Stimulated activated naive CD8-positive, alpha-beta T cell treated with anti-CD3 and anti-CD28 coated beads, Interleukin-15, Interleukin-2, amounts not matched to agents 100 ng/mL and 50 ng/mL, for 24 hours (primary cell): Measurements from ENCODE around the gene DNTT.

Experiments
- H3K27ac Mint-ChIP-seq: one replicate; pipeline ENCODE4 v1.8.0; 2021; ENCODE audit warnings: mild to moderate bottlenecking, mixed read lengths
- H3K27me3 Mint-ChIP-seq: one replicate; pipeline ENCODE4 v1.8.0; 2021; ENCODE audit warnings: mixed read lengths
- H3K36me3 Mint-ChIP-seq: one replicate; pipeline ENCODE4 v1.8.0; 2021; ENCODE audit warnings: low read depth, mixed read lengths
- H3K4me1 Mint-ChIP-seq: one replicate; pipeline ENCODE4 v1.8.0; 2021; ENCODE audit warnings: low read depth, mixed read lengths
- H3K4me3 Mint-ChIP-seq: one replicate; pipeline ENCODE4 v1.8.0; 2021; ENCODE audit warnings: mild to moderate bottlenecking, mixed read lengths
- H3K9me3 Mint-ChIP-seq: one replicate; pipeline ENCODE4 v1.8.0; 2021; ENCODE audit warnings: mixed read lengths

Gene DNTT

GRCh38 chr10:96269438-96270300, 34.6 kb upstream of the DNTT start:
- Mint-ChIP-seq H3K36me3 (no peaks in the 10 kb centered on the region), H3K27me3 (peaks cover 4% of the 10 kb centered on the region), H3K27ac (peak overlapping the region; percentile 45), H3K4me1 (peaks cover 16% of the 10 kb centered on the region), H3K9me3 (no peaks in the 10 kb centered on the region), H3K4me3 (peak overlapping the region; percentile 60)

- Mint-ChIP-seq H3K36me3 (no peaks in the 10 kb centered on the region), H3K9me3 (no peaks in the 10 kb centered on the region), H3K27ac (no peak overlapping the region), H3K27me3 (peaks cover 4% of the 10 kb centered on the region), H3K4me1 (peaks cover 16% of the 10 kb centered on the region), H3K4me3 (peak overlapping the region; percentile 77)
These were observed 33.7 kb upstream of the DNTT start for GRCh38 chr10:96270571-96270970.

DNA sequence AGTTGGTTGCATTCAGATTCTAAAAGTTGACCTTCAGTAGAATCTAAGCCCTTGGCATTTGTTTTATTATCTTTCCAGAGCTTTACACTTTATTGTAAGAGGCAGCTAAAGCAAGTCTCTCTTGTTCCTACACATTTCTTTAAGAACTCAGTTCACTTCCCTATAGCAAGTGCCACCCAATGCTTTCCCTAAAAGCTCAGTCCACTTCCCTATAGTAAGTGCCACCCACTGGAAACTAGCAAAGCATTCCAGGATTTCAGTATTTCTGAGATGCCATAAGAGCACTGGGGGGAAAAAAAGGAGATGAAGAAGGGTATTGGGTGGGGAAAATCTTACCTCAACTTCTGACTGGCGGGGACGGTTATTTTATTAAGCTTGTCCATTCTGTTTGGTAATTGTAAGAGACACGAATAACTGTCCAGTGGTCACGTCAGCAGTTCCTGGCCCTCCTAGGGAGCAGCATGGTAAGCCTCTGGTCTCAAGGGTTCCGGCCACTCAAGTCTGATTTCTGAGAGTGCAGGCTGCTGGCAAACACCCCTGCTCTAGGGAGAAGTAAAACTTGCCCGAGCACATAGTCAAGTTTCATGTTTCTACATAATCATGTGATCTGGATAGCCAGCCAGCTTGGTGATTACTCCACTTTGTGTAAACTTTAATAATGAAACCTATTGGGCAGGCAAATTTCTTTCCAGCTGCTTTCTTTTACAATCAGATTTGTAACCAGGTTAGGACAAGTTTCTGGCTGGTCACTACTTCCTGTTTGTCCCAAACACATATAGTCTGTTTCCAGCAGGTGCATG, 33.0 kb upstream of the DNTT start, which contains the start of gene BLNK:
Gene BLNK, minus strand, starts transcription at position 554 of the 800 bp plus-strand sequence. Its CDS starts 171 bp downstream, at position 383.
- Mint-ChIP-seq H3K27me3 (no peaks in the 10 kb centered on the region), H3K4me1 (peaks cover 10% of the 10 kb centered on the region), H3K36me3 (no peaks in the 10 kb centered on the region), H3K4me3 (peak within 1 kb of the TSS; percentile 77), H3K27ac (peak within 1 kb of the TSS; percentile 84), H3K9me3 (no peaks in the 10 kb centered on the region)

DNA sequence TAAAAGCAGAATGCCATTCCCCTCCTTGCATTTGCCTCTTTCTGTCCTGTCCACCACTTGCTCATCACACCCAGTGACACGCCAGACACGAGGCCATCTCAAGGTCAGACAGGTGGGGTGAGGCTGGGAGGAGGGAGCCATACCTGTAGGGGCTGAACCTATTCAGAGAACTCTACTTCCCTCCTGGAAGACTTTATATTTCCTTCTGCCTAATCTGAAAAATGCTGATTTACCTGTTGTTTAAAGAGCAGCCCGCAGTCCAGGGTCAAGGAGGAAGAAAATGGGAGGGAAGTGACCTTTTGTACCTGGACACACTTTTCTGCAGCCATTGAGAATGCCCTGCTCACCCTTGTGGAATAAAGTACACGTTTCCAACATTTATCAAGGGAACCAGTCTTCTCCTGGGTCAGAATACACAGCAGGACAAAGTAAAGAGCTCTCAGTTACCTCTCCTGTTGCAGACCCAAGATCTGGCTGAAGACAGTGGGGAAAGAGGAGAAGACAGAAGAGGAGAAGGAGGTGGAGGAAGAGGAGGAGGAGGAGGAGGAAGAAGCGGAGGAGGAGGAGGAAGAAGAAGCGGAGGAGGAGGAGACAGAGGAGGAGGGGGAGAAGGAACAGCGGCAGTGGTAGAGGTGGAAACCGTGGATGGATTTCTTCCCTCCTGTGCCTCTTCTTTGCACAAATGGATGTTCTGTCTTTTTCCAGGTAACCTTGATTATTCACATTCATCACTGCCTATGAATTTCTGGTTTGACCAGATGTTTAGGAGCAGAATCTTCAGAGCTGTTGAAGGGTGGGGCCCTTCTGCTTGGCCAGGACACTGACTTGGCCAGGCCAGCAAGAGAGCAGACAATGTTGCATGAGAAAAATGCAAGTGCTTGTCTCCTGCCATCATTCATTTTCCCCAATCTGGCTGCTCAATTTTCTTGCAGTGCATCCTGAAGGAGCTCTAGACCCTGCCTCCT, 31.6 kb upstream of the DNTT start:
- Mint-ChIP-seq H3K9me3 (no peaks in the 10 kb centered on the region), H3K27ac (peak overlapping the region; percentile 74), H3K36me3 (no peaks in the 10 kb centered on the region), H3K27me3 (no peaks in the 10 kb centered on the region), H3K4me1 (peaks cover 3% of the 10 kb centered on the region), H3K4me3 (peak overlapping the region; percentile 51)

DNA sequence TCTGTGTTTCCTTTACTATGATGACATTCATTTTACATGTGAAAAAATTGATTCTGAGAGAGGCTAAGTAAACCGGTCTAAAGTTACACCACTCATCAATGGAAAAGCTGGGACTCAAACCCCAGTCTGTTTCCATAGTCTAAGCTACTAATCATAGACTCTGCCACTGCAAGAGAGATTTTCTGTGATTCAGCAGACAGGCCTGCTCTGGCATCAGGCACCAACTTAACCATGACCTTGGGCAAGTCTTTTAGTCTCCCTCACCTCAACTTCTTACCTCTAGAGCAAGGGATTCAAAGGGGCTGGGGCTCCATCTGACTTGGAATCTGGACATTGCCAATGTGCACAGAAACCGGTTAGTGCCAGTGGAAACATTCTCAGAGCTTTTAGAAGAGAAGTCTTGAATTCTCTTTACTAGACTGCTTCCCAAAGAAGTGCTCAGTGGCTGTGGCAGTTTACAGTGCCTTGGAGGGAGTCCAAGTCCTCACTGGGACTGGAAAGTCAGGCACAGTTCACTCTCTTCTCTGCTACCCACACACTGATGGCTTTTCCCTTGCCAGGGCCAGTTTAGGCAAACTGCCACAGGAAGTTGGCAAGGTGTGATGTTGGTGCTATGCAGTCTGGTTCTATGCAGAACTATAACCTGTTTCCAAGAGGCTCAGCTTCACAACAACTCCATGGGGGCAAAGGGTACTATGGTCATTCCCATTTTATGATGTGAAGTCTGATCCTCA, 28.4 kb upstream of the DNTT start:
- Mint-ChIP-seq H3K4me1 (peaks cover 3% of the 10 kb centered on the region), H3K9me3 (no peaks in the 10 kb centered on the region), H3K27me3 (peaks cover 5% of the 10 kb centered on the region), H3K27ac (no peak overlapping the region), H3K4me3 (no peak overlapping the region), H3K36me3 (no peaks in the 10 kb centered on the region)

DNA sequence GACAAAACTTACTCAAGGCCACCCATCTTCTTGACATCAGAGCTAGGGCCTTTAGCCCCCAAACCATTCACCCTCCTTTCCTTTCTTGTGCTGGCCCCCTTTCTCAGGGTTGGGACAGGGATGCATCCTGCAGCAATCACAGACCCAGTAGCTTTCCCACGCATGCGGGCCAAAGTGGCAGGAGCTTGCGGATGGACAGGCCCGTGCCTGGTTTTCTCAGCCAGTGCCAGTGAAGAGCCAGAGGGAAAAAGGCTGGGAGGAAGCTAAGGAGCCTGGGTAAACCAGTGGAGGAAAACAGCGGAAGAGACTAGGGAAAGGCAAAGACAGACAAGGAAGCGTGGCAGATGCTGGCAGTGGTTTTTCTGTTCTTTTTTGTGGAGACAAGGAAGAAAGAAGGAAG, 27.8 kb upstream of the DNTT start:
- Mint-ChIP-seq H3K4me1 (peaks cover 3% of the 10 kb centered on the region), H3K9me3 (no peaks in the 10 kb centered on the region), H3K36me3 (no peaks in the 10 kb centered on the region), H3K4me3 (no peak overlapping the region), H3K27me3 (peaks cover 5% of the 10 kb centered on the region), H3K27ac (no peak overlapping the region)

DNA sequence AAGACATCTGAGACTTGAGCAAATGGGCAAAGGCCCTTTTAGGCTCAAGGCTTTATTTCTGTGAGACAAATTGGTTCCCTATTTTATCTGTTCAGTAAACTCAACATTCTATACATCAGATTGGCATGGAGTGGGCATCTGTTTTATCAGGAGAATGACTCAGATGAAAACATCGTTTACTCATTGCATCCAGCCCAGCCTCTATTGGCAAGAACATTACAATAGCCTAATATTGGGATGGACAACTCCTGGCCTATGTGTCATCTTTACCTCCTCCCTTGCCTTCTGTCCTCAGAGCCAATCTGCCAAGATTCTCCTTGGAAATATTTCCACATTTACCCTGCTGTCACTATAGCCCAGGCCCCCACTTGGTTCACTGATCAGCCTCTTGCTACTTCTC, 27.4 kb upstream of the DNTT start:
- H3K36me3 Mint-ChIP-seq = no peaks in the 10 kb centered on the region
- no peak overlapping the region for H3K4me3 Mint-ChIP-seq
- H3K9me3 Mint-ChIP-seq = no peaks in the 10 kb centered on the region
- H3K27me3 Mint-ChIP-seq = peaks cover 5% of the 10 kb centered on the region
- H3K4me1 Mint-ChIP-seq = peaks cover 3% of the 10 kb centered on the region
- no peak overlapping the region for H3K27ac Mint-ChIP-seq

- no peaks in the 10 kb centered on the region for H3K4me1 Mint-ChIP-seq
- no peaks in the 10 kb centered on the region for H3K9me3 Mint-ChIP-seq
- no peaks in the 10 kb centered on the region for H3K36me3 Mint-ChIP-seq
- no peak overlapping the region for H3K4me3 Mint-ChIP-seq
- H3K27ac Mint-ChIP-seq = no peak overlapping the region
- peaks cover 5% of the 10 kb centered on the region for H3K27me3 Mint-ChIP-seq
These were observed 25.0 kb upstream of the DNTT start for GRCh38 chr10:96279191-96279641.

- no peaks in the 10 kb centered on the region for H3K36me3 Mint-ChIP-seq
- no peaks in the 10 kb centered on the region for H3K4me1 Mint-ChIP-seq
- no peak overlapping the region for H3K27ac Mint-ChIP-seq
- H3K27me3 Mint-ChIP-seq = peaks cover 5% of the 10 kb centered on the region
- no peaks in the 10 kb centered on the region for H3K9me3 Mint-ChIP-seq
- H3K4me3 Mint-ChIP-seq = no peak overlapping the region
These were observed 23.4 kb upstream of the DNTT start for GRCh38 chr10:96280859-96281258.

DNA sequence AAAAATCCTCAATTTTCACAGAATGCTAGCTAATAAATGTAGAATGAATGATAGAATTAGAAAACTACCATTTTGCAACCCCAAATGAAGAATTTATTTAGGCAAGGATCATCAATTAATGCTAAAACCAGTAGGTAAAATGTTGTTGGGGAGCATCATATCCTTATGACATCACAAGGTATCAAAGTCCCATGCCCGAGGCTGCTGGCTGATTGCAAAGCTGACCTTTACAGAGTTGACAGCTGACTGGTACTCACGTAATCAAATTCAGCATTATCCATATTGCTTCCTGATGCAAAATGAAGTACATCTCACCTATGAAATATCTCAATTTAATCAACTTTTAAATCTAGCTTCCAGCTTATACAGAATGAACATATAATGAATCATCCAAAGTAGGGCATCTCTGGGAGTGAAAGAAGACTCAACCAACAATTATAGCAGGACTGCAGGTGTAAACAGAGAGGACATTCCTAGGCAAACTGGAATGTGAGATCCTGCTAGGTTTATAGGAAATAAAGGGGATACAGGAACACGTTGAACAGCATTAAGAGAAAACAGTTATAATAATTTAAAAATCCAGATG, 22.7 kb upstream of the DNTT start:
- no peak overlapping the region for H3K4me3 Mint-ChIP-seq
- no peaks in the 10 kb centered on the region for H3K9me3 Mint-ChIP-seq
- no peaks in the 10 kb centered on the region for H3K4me1 Mint-ChIP-seq
- peaks cover 5% of the 10 kb centered on the region for H3K27me3 Mint-ChIP-seq
- H3K36me3 Mint-ChIP-seq = no peaks in the 10 kb centered on the region
- no peak overlapping the region for H3K27ac Mint-ChIP-seq

DNA sequence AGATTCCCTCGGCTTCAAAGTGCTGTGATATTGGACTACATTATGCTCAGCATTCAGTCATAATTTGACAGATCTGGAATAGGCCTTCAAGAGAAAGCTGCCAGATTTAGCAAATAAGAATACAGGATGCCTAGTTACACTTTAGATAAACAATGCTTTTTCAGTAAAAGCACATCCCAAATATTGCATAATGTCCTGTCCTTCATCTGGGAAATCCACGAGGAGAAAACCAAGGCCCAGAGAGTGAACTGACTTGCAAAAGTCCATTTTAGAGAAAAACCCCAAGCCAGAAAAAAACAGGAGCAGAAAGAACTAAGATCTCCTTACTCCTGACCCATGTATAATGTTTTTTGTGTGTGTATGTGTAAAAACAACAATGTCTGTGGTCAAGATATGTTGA, 20.9 kb upstream of the DNTT start:
- Mint-ChIP-seq H3K9me3 (no peaks in the 10 kb centered on the region), H3K36me3 (no peaks in the 10 kb centered on the region), H3K27me3 (peaks cover 5% of the 10 kb centered on the region), H3K27ac (no peak overlapping the region), H3K4me3 (no peak overlapping the region), H3K4me1 (peaks cover 15% of the 10 kb centered on the region)

GRCh38 chr10:96283756-96284155, 20.5 kb upstream of the DNTT start:
- H3K4me3 Mint-ChIP-seq = no peak overlapping the region
- H3K9me3 Mint-ChIP-seq = no peaks in the 10 kb centered on the region
- H3K36me3 Mint-ChIP-seq = no peaks in the 10 kb centered on the region
- H3K27me3 Mint-ChIP-seq = peaks cover 5% of the 10 kb centered on the region
- peaks cover 17% of the 10 kb centered on the region for H3K4me1 Mint-ChIP-seq
- H3K27ac Mint-ChIP-seq = no peak overlapping the region

GRCh38 chr10:96285331-96285752, 18.9 kb upstream of the DNTT start:
- Mint-ChIP-seq H3K27me3 (no peaks in the 10 kb centered on the region), H3K27ac (no peak overlapping the region), H3K4me1 (peaks cover 17% of the 10 kb centered on the region), H3K9me3 (no peaks in the 10 kb centered on the region), H3K36me3 (no peaks in the 10 kb centered on the region), H3K4me3 (no peak overlapping the region)
